Measurements from ENCODE around the gene COPA.

Gene COPA

GRCh38 chr1:160362168-160362957 is 19.3 kb upstream of the COPA start:
- DNase-seq: peak; percentile 38

GRCh38 chr1:160361814-160362167 is 18.7 kb upstream of the COPA start:
- DNase-seq: no peak

DNA sequence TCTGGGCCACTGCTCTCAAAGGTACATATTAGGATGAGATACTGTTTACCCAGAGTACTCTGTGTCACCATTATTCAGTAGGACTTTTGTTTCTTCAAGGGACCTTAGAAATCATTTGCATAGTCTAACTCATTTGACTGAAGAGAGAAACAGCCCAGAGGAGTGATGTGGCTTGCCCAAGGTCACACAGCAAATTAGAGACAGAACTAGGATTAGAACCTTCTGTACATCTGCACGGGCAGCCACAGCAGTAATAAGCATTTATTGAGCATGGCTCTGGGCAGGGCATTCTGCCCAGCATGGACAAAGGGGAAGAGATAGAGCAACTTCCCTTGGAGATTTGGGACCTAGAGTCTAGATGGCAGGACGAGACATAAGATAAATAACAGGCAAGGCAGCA is 18.1 kb upstream of the COPA start:
- peak; percentile 35 for DNase-seq

GRCh38 chr1:160360227-160360695 is 17.2 kb upstream of the COPA start:
- DNase-seq: peak; percentile 47

- DNase-seq: peak; percentile 24
These were observed 16.6 kb upstream of the COPA start for GRCh38 chr1:160359559-160360226.

- no peak for DNase-seq
These were observed 15.0 kb upstream of the COPA start for GRCh38 chr1:160358073-160358472.

DNA sequence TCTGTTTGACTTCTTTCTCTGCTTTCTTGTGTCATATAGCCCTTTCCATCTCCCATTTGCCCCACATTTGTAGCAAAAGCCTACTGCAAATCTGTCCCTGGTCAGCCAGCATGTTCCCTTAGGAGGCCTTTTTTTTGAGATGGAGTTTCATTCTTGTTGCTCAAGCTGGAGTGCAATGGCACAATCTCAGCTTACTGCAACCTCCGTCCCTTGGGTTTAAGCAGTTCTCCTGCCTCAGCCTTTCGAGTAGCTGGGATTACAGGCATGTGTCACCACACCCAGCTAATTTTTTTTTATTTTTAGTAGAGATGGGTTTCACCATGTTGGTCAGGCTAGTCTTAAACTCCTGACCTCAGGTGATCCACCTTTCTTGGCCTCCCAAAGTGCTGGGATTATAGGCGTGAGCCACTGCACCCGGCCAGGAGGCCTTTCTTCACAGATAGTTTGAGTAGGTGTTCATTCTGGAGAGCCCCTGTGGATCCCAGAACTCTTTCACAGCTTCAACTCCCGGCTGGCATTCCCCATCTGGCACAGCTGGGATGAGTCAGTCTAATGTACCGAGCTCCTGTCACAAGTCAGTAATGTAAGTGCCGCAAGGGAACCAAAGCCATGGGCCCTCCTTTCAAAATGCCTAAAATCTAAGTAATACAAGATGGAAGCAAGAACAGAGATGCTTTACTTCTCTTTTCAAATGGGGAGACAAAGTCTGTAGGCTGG is 14.4 kb upstream of the COPA start:
- DNase-seq: no peak

DNA sequence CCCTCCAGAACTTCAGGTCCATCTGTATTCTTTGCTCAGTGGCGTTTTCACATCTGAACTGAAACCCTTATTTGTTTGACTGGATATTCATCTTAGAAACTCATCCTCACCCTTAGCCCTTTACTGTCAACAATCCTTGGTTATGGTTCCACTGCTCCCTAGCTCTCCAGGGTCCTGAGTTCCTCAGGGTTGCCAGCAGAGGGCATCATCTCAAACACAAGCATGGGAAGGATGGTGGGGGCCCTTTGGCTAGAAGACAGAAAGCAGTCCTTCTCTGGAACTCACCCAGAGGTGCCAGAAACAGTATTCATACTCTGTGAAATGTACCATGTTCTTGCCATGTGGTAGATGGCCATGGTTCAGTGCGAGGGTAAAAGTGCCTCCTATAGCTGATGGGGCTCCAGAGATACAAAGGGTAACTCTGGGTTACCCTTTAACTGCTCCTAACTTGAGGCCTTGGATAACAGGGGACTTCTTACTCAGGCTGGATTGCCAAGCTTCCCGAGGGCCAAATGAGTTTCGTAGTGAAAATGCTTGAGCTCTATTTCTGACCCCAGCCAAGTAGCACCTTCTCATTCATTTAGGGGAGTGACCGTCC is 11.4 kb upstream of the COPA start:
- DNase-seq: peak; percentile 57

DNA sequence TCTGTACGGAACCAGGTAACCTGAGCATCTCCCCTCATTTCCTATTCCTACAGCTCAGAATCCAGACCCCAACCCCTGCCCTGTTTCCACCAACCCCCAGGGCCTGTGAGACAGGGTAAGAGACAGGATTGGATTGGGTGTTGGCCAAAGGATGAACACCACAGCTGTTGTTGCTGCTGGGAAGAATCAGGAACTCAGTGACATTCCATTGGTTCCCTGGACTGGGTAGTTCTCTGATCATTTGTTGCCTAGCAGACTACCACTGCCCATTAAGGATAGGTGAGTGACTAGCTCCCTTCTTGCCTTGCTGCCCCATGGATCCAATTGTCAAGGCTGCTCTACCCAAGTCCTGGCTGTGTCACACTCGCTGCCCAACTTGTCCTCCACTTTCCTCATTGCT is 10.2 kb upstream of the COPA start:
- peak; percentile 41 for DNase-seq

- DNase-seq: no peak
These were observed 9.5 kb upstream of the COPA start for GRCh38 chr1:160352555-160352954.

- no peak for DNase-seq
These were observed 8.6 kb upstream of the COPA start for GRCh38 chr1:160351629-160352028.

DNA sequence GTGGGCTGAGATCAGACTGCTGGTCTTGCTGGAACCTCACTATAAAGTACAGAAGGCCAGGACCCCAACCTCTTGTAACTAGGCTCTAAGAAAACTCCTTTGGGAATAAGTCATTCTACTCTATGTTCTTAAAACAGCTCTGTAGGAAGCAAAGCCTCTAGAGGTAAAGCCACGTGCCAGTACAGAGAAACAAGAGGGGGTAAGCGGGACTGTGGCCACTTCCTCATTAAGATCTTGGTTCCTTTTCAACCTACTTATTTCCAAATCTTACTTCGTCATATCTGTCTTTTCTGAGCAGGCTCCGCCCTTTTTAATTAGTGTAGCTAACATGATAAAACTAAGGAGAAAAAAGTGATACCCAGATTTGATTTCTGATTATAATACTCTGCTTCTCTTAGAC is 3.9 kb upstream of the COPA start:
- DNase-seq: no peak

DNA sequence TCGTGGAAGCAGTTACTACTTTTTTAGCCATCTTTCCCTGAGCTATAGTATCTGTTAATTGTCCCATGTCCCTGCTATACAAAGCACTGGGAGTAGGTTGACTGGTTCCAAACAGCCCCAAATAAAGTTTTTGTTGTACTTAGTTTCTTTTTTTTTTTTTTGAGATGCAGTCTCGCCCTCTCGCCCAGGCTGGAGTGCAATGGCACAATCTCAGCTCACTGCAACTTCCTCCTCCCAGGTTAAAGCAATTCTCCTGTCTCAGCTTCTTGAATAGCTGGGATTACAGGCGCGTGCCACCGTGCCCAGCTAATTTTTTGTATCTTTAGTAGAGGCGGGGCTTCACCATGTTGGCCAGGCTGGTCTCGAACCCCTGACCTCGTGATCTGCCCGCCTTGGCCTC is 3.4 kb upstream of the COPA start:
- no peak for DNase-seq

DNA sequence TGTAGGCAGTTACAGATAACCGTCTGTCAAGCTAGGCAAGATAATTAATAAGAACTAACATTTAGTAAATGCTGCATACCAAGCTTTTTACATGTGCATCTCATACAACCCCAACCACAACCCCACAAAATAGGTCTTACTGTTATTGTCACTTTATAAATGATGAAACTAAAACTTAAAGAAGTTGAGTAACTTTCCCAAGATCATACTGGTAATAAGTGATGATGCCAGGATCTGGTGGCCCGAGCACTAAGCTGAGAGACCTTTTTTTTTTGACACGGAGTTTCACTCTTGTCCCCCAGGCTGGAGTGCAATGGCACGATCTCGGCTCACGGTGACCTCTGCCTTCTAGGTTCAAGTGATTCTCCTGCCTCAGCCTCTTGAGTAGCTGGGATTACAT is 1.9 kb upstream of the COPA start:
- DNase-seq: no peak

DNA sequence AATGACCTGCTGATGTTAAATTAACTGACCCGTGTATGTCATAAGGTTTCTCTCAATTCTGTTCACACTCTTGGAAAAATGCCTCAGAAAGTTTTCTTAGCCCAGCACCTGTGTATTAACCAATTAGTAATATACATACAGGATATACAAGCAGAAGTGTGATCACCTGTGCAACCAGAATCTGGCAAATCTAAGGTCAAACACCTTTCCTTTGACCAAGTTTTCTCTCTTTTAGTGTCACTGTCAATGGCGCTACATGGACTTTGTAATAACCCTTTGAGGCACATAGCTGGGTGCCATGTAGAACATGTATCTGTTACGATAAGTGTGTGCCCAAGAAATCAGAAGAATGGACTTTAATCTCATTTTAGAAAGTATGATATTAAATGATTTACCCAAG is 1.2 kb upstream of the COPA start:
- DNase-seq: no peak

DNA sequence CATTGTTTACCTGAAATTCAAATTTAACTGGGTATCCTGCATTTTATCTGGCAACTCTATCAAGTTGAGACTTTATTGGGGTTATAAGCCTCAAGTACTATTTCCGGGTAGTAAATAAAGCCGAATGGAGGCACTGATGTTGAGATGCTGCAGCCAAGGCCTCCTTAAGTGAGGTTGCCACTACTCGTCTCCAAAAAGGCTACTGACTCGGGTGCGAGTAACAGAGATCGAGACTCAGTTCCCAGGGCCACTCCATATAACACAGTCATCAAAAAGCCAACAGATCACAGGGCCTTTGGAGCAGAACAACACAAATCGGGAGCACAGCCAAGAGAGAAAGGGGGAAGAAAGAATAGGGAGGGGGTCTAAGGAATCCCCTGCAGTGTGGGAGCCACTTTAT is 524 bp downstream of the COPA start:
- DNase-seq: no peak

GRCh38 chr1:160340866-160341265 is 2.2 kb downstream of the COPA start:
- no peak for DNase-seq

DNA sequence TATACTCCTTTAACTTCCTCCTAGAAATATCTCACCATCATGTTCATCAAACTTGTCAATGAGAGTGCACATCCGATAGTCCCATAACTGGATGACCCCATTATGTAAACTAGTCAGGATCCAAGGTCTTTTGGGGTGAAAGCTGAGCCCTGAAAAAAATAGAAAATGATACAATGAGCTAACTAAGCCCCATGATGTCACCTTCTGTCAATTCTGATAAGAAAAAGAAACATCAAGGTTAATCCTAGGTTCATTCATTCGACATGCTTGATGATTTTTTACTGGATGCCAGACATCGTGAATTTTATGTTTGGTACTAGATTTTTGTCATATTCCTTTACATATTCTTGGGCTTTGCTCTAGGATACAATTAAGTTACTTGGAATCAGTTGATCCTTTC is 2.9 kb downstream of the COPA start:
- no peak for DNase-seq

DNA sequence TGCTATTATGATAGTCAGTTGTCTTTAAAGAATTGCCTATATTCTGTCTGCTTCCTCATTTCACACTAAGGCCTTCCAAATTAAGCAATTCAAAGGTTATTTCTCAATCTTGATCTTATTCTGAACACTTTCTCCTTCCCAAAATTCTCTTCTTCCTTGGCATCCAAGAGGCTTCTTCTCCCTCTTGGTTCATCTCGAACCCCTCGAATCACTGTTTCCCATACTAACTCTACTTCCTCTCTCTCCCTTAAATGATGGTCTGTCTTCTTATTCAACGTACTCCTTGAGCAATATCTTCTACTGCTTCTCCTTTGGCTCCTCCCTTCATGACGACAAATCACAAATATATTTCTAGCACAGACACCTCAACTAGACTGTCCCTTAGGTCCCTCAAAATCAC is 4.5 kb downstream of the COPA start:
- no peak for DNase-seq

- no peak for DNase-seq
These were observed 10.5 kb downstream of the COPA start for GRCh38 chr1:160332516-160332915.

DNA sequence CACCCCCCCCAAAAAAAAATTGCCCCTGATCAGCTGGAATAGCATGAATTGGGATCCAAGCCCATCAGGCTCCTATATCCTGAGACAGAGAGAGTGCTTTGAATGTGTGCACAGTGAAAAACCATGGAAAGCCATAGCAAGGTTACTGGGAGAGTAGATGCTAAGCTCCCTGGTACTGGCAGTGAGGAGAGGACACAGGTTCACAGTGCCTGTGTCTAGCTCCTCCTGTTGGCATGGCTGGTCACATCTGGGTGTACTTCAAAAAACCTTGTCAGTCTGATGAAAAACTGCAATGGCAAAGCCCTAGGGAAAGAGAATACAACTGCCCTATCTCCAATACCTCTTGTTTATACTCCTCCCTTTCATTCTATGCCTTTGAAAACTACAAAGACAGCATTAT is 12.9 kb downstream of the COPA start:
- no peak for DNase-seq

DNA sequence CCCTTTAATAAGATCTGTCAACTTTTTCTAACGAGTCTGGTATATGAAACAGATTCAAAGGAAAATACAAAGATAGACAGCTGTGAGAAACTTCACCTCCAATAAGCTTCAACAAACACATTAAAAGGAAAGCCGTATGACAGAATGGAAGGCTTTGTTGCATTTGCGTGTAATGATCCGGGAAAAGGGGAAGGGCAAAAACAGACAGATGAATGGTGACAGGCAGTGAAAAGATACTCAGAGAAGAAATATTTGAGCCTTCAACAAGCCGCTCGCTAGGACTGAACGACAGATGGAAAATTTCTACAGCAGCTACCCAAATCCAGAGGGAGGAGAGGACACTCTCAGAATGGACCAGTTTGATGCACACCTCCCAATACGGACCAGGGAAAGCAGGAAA is 14.9 kb downstream of the COPA start:
- DNase-seq: no peak

- no peak for DNase-seq
These were observed 16.6 kb downstream of the COPA start for GRCh38 chr1:160326418-160326817.

DNA sequence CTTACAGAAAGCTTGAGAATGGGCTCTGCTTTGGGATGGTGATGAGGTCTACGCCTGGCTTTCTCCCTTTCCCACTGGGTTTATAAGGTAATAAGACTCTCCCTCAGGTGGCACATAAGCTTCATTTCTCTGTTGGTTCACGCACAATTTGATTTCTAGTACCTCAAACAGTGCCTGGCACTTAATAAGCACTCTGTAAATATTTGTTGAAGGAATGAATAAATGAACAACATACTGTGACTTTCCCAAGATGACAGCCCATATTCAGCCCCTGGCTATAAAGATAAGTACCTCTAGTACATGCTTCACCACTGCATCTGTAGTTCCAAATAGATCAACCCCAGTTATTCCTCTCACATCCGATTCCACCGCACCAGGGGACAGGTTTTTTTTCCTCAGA is 17.8 kb downstream of the COPA start:
- DNase-seq: no peak
